A549 (cell line): ENCODE results near the gene EVC. TPM values are rescaled to one million over a fixed set of nuclear protein-coding genes. Genes with fewer than 3 reads are reported as not detected.

Experiments used
- ATAC-seq, 2 experiments: fragments of 200-7000 bp in 1 of 2; fragments of >200 bp in 1 of 2; cut with Nextera tagmentation in 1 of 2; cut with Tn5 transposase in 1 of 2; 3 replicates each; pipeline versions ENCODE4 v1.8.0 to v1.9.1; 2018 to 2020; ENCODE audit warnings: mild to moderate bottlenecking in 1 of 2, moderate library complexity in 1 of 2
- CTCF ChIA-PET: fragments of 300-600 bp; sonication (Branson Sonifier 250); formaldehyde crosslinking; extraction: SDS; loops from one replicate; lab custom pipeline; 2021; ENCODE audit warnings: antibody characterized with exemption, inconsistent platforms; lab: Yijun Ruan, JAX
- POLR2A ChIA-PET: fragments of 350-600 bp; formaldehyde crosslinking; extraction: SDS; loops from one replicate; lab custom pipeline; 2021; ENCODE audit warnings: antibody characterized with exemption, inconsistent platforms; lab: Yijun Ruan, JAX
- DNase-seq, 2 experiments: peaks; one replicate each; pipeline versions ENCODE4 v3.0.0 to v3.0.0-alpha.2; 2011 to 2016; ENCODE audit warnings: low read depth in 1 of 2, low spot score in 1 of 2
- FAIRE-seq: peaks from 2 replicates; lab custom pipeline; 2011; peaks lifted over from hg19 to GRCh38; lab: Jason Lieb, UNC
- H3K27ac ChIP-seq, 2 experiments: fragments of >200 bp; sonication (Bioruptor Twin); formaldehyde crosslinking; 3 replicates each; pipeline ENCODE4 v1.5.1; 2016 to 2017
- H3K4me1 ChIP-seq: fragments of >200 bp; sonication (Bioruptor Twin); formaldehyde crosslinking; 3 replicates; pipeline ENCODE4 v1.6.1; 2016
- H3K4me2 ChIP-seq: fragments of >200 bp; sonication (Bioruptor Twin); formaldehyde crosslinking; 3 replicates; pipeline ENCODE4 v1.6.1; 2016
- H3K4me3 ChIP-seq: fragments of >200 bp; sonication (Bioruptor Twin); formaldehyde crosslinking; 3 replicates; pipeline ENCODE4 v1.5.1; 2016
- H3K9me3 ChIP-seq: fragments of >200 bp; sonication (Bioruptor Twin); formaldehyde crosslinking; 3 replicates; pipeline ENCODE4 v1.6.1; 2016
- CEBPB ChIP-seq, 2 experiments: fragments of >200 bp in 1 of 2; sonication (Bioruptor Twin) in 1 of 2; formaldehyde crosslinking in 1 of 2; IDR thresholded peaks; 2 replicates each; pipeline ENCODE4 v1.6.1; 2012 to 2016
- CHD4 ChIP-seq: fragments of 200-600 bp; sonication (generic); IDR thresholded peaks from 2 replicates; pipeline ENCODE4 v1.6.1; 2016; ENCODE audit warnings: antibody characterized with exemption, mild to moderate bottlenecking, borderline replicate concordance
- EHMT2 ChIP-seq: fragments of 200-600 bp; sonication (generic); IDR thresholded peaks from 2 replicates; pipeline ENCODE4 v1.6.1; 2016; ENCODE audit warnings: antibody characterized with exemption, low read depth, mild to moderate bottlenecking, moderate library complexity
- EP300 ChIP-seq, 2 experiments: fragments of >200 bp; sonication (Bioruptor Twin); formaldehyde crosslinking; IDR thresholded peaks; 2 replicates in 1 of 2; 3 replicates in 1 of 2; pipeline ENCODE4 v1.6.1; 2016 to 2017
- ESRRA ChIP-seq: fragments of 150-350 bp; IDR thresholded peaks from 2 replicates; pipeline ENCODE4 v1.6.1; 2014; ENCODE audit warnings: mild to moderate bottlenecking, low read length, borderline replicate concordance
- FOSB ChIP-seq: fragments of 250-450 bp; sonication (Bioruptor Pico); IDR thresholded peaks from 2 replicates; pipeline ENCODE4 v1.5.0; 2020; ENCODE audit warnings: mild to moderate bottlenecking, moderate library complexity
- FOXS1 ChIP-seq: fragments of 250-450 bp; sonication (Bioruptor Pico); IDR thresholded peaks from 2 replicates; pipeline ENCODE4 v1.5.0; 2020; ENCODE audit warnings: mild to moderate bottlenecking, moderate library complexity
- GATA3 ChIP-seq: IDR thresholded peaks from 2 replicates; pipeline ENCODE4 v1.6.1; 2012; ENCODE audit warnings: borderline replicate concordance
- HEYL ChIP-seq: fragments of 250-450 bp; sonication (Bioruptor Pico); IDR thresholded peaks from 2 replicates; pipeline ENCODE4 v1.8.0; 2021; ENCODE audit warnings: mild to moderate bottlenecking, moderate library complexity
- HOXA7 ChIP-seq: fragments of 250-450 bp; sonication (Bioruptor Pico); IDR thresholded peaks from 2 replicates; pipeline ENCODE4 v1.5.0; 2020; ENCODE audit warnings: mild to moderate bottlenecking, moderate library complexity
- HOXB5 ChIP-seq: fragments of 250-450 bp; sonication (Bioruptor Pico); IDR thresholded peaks from 2 replicates; pipeline ENCODE4 v1.5.0; 2020; ENCODE audit warnings: mild to moderate bottlenecking, moderate library complexity
- KDM1A ChIP-seq: fragments of 200-600 bp; sonication (generic); IDR thresholded peaks from 2 replicates; pipeline ENCODE4 v1.6.1; 2016; ENCODE audit warnings: low read depth, mild to moderate bottlenecking
- MAFK ChIP-seq: fragments of 450-650 bp; IDR thresholded peaks from 2 replicates; pipeline ENCODE4 v1.6.1; 2014; ENCODE audit not compliant: partially characterized antibody
- MYC ChIP-seq: IDR thresholded peaks from 2 replicates; pipeline ENCODE4 v1.6.1; 2012; ENCODE audit warnings: mild to moderate bottlenecking, inconsistent platforms, low read length, improper control_type of control experiment, borderline replicate concordance
- NFE2L2 ChIP-seq: fragments of 150-350 bp; conservative IDR thresholded peaks from 2 replicates; pipeline ENCODE4 v1.6.1; 2014; ENCODE audit warnings: low read length
- NPAS2 ChIP-seq: fragments of 250-450 bp; sonication (Bioruptor Pico); IDR thresholded peaks from 2 replicates; pipeline ENCODE4 v1.8.0; 2022; ENCODE audit warnings: mild to moderate bottlenecking, moderate library complexity, borderline replicate concordance
- NR3C1 ChIP-seq: fragments of >200 bp; sonication (Bioruptor Twin); formaldehyde crosslinking; IDR thresholded peaks from 3 replicates; pipeline ENCODE4 v1.6.1; 2017
- PHF8 ChIP-seq: fragments of 200-600 bp; sonication (generic); IDR thresholded peaks from 2 replicates; pipeline ENCODE4 v1.6.1; 2016; ENCODE audit warnings: low read depth, mild to moderate bottlenecking, antibody characterized with exemption, moderate library complexity, borderline replicate concordance
- RARB ChIP-seq: fragments of 250-450 bp; sonication (Bioruptor Pico); IDR thresholded peaks from 2 replicates; pipeline ENCODE4 v1.8.0; 2021; ENCODE audit warnings: mild to moderate bottlenecking, moderate library complexity
- RCOR1 ChIP-seq: fragments of 150-350 bp; IDR thresholded peaks from 2 replicates; pipeline ENCODE4 v1.6.1; 2014; ENCODE audit warnings: antibody characterized with exemption, low read length, low read depth
- SMC3 ChIP-seq: fragments of >200 bp; sonication (Bioruptor Twin); formaldehyde crosslinking; IDR thresholded peaks from 3 replicates; pipeline ENCODE4 v1.6.1; 2018; ENCODE audit warnings: inconsistent platforms
- SREBF2 ChIP-seq: fragments of 450-650 bp; IDR thresholded peaks from 2 replicates; pipeline ENCODE4 v1.6.1; 2014; ENCODE audit warnings: mild to moderate bottlenecking, moderate library complexity
- TFCP2L1 ChIP-seq: fragments of 250-450 bp; sonication (Bioruptor Pico); IDR thresholded peaks from 2 replicates; pipeline ENCODE4 v1.5.0; 2021; ENCODE audit warnings: mild to moderate bottlenecking
- TP53 ChIP-seq: fragments of 250-450 bp; sonication (Bioruptor Pico); IDR thresholded peaks from 2 replicates; pipeline ENCODE4 v1.5.0; 2021; ENCODE audit warnings: mild to moderate bottlenecking, moderate library complexity
- ZNF302 ChIP-seq: fragments of 250-450 bp; sonication (Bioruptor Pico); IDR thresholded peaks from 2 replicates; pipeline ENCODE4 v1.9.0; 2021; ENCODE audit warnings: inconsistent platforms, mild to moderate bottlenecking, moderate library complexity
- ZSCAN20 ChIP-seq: fragments of 250-450 bp; sonication (Bioruptor Pico); IDR thresholded peaks from 2 replicates; pipeline ENCODE4 v1.8.0; 2022; ENCODE audit warnings: mild to moderate bottlenecking, moderate library complexity
- WGBS: methylation state at CpG from one replicate; pipeline ENCODE4 v1.1.6; 2017; ENCODE audit errors: missing lambda C conversion rate; 5-methylcytosine and 5-hydroxymethylcytosine counted together
- polyA plus RNA-seq, 4 experiments: library from polyadenylated mRNA; depleted of rRNA in 3 of 4; stranded (reverse); fragments of >200 nt; fragmentation: RNase III in 1 of 4; extraction: RNeasy Plus Mini Kit Qiagen cat#74134 plus additional on column Dnase treatment in 1 of 4; gene quantifications; 2 replicates in 3 of 4; 3 replicates in 1 of 4; pipeline ENCODE4 v1.2.3, GENCODE V29; 2011 to 2017
- TF ChIP-seq, protein P1 (sequence below): fragments of 250-450 bp; sonication (Bioruptor Pico); IDR thresholded peaks from 2 replicates; pipeline ENCODE4 v1.5.0; 2020; ENCODE audit warnings: low read depth, mild to moderate bottlenecking, moderate library complexity
- TF ChIP-seq, protein P2 (sequence below): fragments of >200 bp; sonication (Bioruptor Twin); formaldehyde crosslinking; IDR thresholded peaks from 3 replicates; pipeline ENCODE4 v1.6.1; 2016
- TF ChIP-seq, protein P3 (sequence below): fragments of 450-650 bp; IDR thresholded peaks from 2 replicates; pipeline ENCODE4 v1.6.1; 2014; ENCODE audit warnings: antibody characterized with exemption
- TF ChIP-seq, protein P4 (sequence below): fragments of 150-350 bp; IDR thresholded peaks from 2 replicates; pipeline ENCODE4 v1.6.1; 2014; ENCODE audit warnings: low read depth, mild to moderate bottlenecking, low read length

EVC gene
- polyA plus RNA-seq, 2 of the 4 experiments (the other 2 are of a cell fraction), result 3.0 to 5.5 TPM

DNA sequence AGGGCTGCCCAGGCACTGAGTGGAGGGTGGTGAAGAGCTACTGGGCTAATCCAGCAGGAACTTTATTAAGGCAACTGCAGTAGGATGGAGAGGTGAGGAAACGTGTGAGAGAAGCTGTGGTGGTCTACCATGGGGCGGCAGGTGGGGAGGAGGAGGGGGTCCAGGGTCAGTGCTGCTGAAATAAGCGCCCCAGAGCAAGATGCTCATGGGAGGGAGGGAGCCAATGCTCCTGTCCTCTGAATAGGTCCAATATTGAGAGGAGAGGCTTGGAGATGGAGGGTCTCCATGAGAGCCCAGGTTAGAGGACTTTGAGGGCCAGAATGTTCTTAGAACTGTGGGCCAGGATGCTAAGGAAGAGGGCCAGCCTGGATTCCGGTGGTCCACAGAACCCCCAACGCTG, 35.2 kb downstream of the EVC start:
- FAIRE-seq, result no peak
- no peak for DNase-seq
- ATAC-seq, result no peak
- POLR2A ChIA-PET, result no interaction called here
- TF ChIP-seq, protein P1, sequence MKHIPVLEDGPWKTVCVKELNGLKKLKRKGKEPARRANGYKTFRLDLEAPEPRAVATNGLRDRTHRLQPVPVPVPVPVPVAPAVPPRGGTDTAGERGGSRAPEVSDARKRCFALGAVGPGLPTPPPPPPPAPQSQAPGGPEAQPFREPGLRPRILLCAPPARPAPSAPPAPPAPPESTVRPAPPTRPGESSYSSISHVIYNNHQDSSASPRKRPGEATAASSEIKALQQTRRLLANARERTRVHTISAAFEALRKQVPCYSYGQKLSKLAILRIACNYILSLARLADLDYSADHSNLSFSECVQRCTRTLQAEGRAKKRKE (CRISPR knock-in tag), result no peak
- no peak for TF ChIP-seq CEBPB (IDR thresholded peaks at IDR 0.05)
- TF ChIP-seq MAFK, result no peak
- TF ChIP-seq MYC, result no peak
- TF ChIP-seq, protein P2, sequence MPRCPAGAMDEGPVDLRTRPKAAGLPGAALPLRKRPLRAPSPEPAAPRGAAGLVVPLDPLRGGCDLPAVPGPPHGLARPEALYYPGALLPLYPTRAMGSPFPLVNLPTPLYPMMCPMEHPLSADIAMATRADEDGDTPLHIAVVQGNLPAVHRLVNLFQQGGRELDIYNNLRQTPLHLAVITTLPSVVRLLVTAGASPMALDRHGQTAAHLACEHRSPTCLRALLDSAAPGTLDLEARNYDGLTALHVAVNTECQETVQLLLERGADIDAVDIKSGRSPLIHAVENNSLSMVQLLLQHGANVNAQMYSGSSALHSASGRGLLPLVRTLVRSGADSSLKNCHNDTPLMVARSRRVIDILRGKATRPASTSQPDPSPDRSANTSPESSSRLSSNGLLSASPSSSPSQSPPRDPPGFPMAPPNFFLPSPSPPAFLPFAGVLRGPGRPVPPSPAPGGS, result no peak
- no peak for TF ChIP-seq TFCP2L1 (CRISPR knock-in tag)
- TF ChIP-seq EHMT2, result no peak
- TF ChIP-seq, protein P3, sequence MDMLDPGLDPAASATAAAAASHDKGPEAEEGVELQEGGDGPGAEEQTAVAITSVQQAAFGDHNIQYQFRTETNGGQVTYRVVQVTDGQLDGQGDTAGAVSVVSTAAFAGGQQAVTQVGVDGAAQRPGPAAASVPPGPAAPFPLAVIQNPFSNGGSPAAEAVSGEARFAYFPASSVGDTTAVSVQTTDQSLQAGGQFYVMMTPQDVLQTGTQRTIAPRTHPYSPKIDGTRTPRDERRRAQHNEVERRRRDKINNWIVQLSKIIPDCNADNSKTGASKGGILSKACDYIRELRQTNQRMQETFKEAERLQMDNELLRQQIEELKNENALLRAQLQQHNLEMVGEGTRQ, result no peak
- no peak for TF ChIP-seq ESRRA
- TF ChIP-seq PHF8, result no peak
- TF ChIP-seq RCOR1, result no peak
- TF ChIP-seq HOXA7, result no peak
- TF ChIP-seq NFE2L2, result no peak
- no peak for TF ChIP-seq TP53
- no peak for TF ChIP-seq NPAS2 (CRISPR knock-in tag)
- TF ChIP-seq RARB (CRISPR knock-in tag), result no peak
- TF ChIP-seq HEYL (CRISPR knock-in tag), result no peak
- TF ChIP-seq ZNF302, result no peak
- TF ChIP-seq, all 56 proteins: peak for 0
- WGBS, result 92% methylated on average over 5 of the region's 5 CpGs
- H3K4me1 ChIP-seq, result peaks cover 8% of the 10 kb centered on the region
- no peak overlapping the region for H3K4me3 ChIP-seq
- no peaks in the 10 kb centered on the region for H3K9me3 ChIP-seq
- CTCF ChIA-PET, result no interaction called here
- no peak overlapping the region for H3K4me2 ChIP-seq
- H3K27ac ChIP-seq, result no peak overlapping the region; a peak in 1 of 6 replicates

GRCh38 chr4:5746829-5747737, 36.1 kb downstream of the EVC start:
- CTCF ChIA-PET, result interaction anchor here (0.8 to 1.6 kb wide), 2 partner anchors 35 to 44 kb away, joined by 3 to 5 read pairs; no protein-coding TSS in a partner anchor
- WGBS, result 78% methylated on average over 12 of the region's 12 CpGs

More at GRCh38 chr4:5746829-5747737, 36.1 kb downstream of the EVC start:
- TF ChIP-seq NR3C1, result no peak
- TF ChIP-seq FOSB (CRISPR knock-in tag), result no peak
- TF ChIP-seq KDM1A, result no peak
- TF ChIP-seq SMC3, result no peak
- TF ChIP-seq, protein P2, result no peak
- no peak for TF ChIP-seq EP300 (IDR thresholded peaks at IDR 0.05)
- TF ChIP-seq, protein P4, sequence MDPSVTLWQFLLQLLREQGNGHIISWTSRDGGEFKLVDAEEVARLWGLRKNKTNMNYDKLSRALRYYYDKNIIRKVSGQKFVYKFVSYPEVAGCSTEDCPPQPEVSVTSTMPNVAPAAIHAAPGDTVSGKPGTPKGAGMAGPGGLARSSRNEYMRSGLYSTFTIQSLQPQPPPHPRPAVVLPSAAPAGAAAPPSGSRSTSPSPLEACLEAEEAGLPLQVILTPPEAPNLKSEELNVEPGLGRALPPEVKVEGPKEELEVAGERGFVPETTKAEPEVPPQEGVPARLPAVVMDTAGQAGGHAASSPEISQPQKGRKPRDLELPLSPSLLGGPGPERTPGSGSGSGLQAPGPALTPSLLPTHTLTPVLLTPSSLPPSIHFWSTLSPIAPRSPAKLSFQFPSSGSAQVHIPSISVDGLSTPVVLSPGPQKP, result no peak
- TF ChIP-seq EHMT2, result no peak
- TF ChIP-seq ZSCAN20 (CRISPR knock-in tag), result no peak
- TF ChIP-seq GATA3, result no peak
- no peak for TF ChIP-seq FOXS1 (CRISPR knock-in tag)
- no peak for TF ChIP-seq SREBF2
- no peak for TF ChIP-seq HOXB5
- TF ChIP-seq CHD4, result no peak
- TF ChIP-seq, all 56 proteins: peak for 0
- Histone ChIP-seq H3K9me3 (no peaks in the 10 kb centered on the region), H3K4me1 (peaks cover 8% of the 10 kb centered on the region), H3K4me3 (no peak overlapping the region), H3K27ac (peak overlapping the region in 1 of 2 experiments; percentile 67; a peak in 3 of 6 replicates), H3K4me2 (no peak overlapping the region)
- POLR2A ChIA-PET, result no interaction called here
- 0 out of 6 replicates have a peak, but pooled peaks of 1 of the 2 experiments have one; percentile 40 for ATAC-seq
- DNase-seq, result no peak
- no peak for FAIRE-seq
